Measurements from ENCODE around the gene SCP2. TPM values are rescaled to one million over a fixed set of nuclear protein-coding genes. Genes with fewer than 3 reads are reported as not detected.

SCP2 gene
- total RNA-seq, 6 experiments from 2014 or later, result 207 to 885 (median 634) TPM

DNA sequence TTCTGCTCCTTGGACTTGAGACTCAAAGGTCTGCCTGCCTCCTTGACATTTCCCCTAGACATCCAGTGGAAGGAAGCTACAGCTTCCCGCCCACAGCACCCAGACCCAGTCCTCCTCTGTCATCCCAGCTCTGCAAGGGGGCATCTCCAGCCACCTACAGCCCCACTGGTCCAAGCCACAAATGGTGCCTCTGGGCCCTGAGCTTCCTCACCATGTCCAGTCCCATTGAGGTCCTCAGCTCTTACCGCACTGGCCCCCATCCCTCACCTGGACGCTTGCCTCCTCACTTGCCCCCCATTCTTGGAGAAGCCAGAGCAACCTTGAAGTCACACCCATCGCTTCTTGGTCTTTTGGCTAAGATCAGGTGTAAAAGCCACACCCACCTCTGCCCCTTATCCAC, 148.1 kb downstream of the SCP2 start:
- no peak for TF ChIP-seq POLR2A (IDR thresholded peaks at IDR 0.05)
- TF ChIP-seq, protein P1, sequence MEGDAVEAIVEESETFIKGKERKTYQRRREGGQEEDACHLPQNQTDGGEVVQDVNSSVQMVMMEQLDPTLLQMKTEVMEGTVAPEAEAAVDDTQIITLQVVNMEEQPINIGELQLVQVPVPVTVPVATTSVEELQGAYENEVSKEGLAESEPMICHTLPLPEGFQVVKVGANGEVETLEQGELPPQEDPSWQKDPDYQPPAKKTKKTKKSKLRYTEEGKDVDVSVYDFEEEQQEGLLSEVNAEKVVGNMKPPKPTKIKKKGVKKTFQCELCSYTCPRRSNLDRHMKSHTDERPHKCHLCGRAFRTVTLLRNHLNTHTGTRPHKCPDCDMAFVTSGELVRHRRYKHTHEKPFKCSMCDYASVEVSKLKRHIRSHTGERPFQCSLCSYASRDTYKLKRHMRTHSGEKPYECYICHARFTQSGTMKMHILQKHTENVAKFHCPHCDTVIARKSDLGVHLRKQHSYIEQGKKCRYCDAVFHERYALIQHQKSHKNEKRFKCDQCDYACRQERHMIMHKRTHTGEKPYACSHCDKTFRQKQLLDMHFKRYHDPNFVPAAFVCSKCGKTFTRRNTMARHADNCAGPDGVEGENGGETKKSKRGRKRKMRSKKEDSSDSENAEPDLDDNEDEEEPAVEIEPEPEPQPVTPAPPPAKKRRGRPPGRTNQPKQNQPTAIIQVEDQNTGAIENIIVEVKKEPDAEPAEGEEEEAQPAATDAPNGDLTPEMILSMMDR (IDR thresholded peaks at IDR 0.05), result no peak
- no peak for ATAC-seq
- Histone ChIP-seq H3K4me3 (no peak overlapping the region), H3K9me3 (no peaks in the 10 kb centered on the region), H3K36me3 (no peaks in the 10 kb centered on the region), H3K27me3 (no peaks in the 10 kb centered on the region), H3K27ac (no peak overlapping the region), H3K4me1 (peaks cover 0 to 6% (median 0%) of the 10 kb centered on the region in 4 donors)
- intact Hi-C loops (cut with DNase I), result no loop called here
- WGBS (ENCODE audit: insufficient coverage, low coverage, low lambda C conversion rate, missing lambda C conversion rate), result 97% methylated on average over 3 of the region's 4 CpGs
- DNase-seq, result peak in 2 of 3 donors; percentile 2 to 24

DNA sequence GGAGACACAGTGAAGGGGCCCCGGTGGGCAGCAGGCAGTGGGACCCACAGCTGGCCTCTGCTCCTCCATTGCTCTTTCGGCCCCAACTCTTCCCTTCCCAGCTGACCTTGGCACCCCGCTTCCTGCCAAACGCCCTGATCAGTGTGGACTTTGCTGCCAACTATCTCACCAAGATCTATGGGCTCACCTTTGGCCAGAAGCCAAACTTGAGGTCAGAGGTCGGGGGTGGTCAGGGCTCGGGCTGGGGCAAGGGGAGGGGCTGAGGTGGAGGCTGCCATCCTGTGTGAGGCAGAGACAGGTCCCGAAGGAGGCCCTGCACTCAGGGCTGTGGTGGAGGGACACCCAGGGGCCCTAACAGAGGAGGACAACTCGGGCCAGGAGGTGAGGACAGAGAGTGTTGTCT, 148.7 kb downstream of the SCP2 start:
- ATAC-seq (peak; percentile 11 to 57 (median 34)), DNase-seq (peak in 2 of 3 donors; percentile 16 to 60)
- intact Hi-C loops (cut with DNase I), result no loop called here
- no peak overlapping the region for H3K4me3 ChIP-seq
- H3K27ac ChIP-seq, result no peak overlapping the region
- peaks cover 0 to 6% (median 0%) of the 10 kb centered on the region in 4 donors for H3K4me1 ChIP-seq
- WGBS (ENCODE audit: insufficient coverage, low coverage, low lambda C conversion rate, missing lambda C conversion rate), result no CpG with 5 or more reads among the region's 8 CpGs
- H3K36me3 ChIP-seq, result no peaks in the 10 kb centered on the region
- TF ChIP-seq POLR2A (IDR thresholded peaks at IDR 0.05), result no peak
- TF ChIP-seq, protein P1 (IDR thresholded peaks at IDR 0.05), result no peak
- no peaks in the 10 kb centered on the region for H3K9me3 ChIP-seq
- no peaks in the 10 kb centered on the region for H3K27me3 ChIP-seq

DNA sequence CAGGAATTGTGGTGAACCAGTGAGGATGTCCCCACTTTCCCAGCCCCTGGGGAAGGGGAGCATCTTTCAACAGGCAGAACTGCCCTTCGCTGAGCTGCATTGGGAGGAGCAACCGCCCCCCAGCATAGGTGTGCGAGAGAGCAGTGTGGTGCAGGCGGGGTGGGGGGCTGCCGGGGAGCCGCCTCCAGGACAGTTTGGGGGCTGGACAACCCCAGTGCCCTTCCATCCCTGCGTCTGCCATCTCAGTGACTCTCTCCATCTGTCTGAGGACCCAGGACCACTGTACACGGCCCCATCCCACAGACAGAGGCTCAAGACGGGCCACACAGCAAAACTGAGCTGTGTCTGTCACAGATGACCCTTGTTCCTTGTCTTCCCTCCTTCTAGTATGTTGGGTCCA, 149.1 kb downstream of the SCP2 start:
- ATAC-seq (no peak), DNase-seq (peak in 1 of 3 donors; percentile 9)
- H3K4me1 ChIP-seq, result peaks cover 0 to 6% (median 0%) of the 10 kb centered on the region in 4 donors
- H3K27ac ChIP-seq, result no peak overlapping the region
- no peaks in the 10 kb centered on the region for H3K9me3 ChIP-seq
- no peak overlapping the region for H3K4me3 ChIP-seq
- intact Hi-C loops (cut with DNase I), result no loop called here
- no peaks in the 10 kb centered on the region for H3K27me3 ChIP-seq
- no peaks in the 10 kb centered on the region for H3K36me3 ChIP-seq
- TF ChIP-seq POLR2A (IDR thresholded peaks at IDR 0.05), result no peak
- TF ChIP-seq, protein P1 (IDR thresholded peaks at IDR 0.05), result no peak
- no CpG with 5 or more reads among the region's 9 CpGs for WGBS (ENCODE audit: insufficient coverage, low coverage, low lambda C conversion rate, missing lambda C conversion rate)

DNA sequence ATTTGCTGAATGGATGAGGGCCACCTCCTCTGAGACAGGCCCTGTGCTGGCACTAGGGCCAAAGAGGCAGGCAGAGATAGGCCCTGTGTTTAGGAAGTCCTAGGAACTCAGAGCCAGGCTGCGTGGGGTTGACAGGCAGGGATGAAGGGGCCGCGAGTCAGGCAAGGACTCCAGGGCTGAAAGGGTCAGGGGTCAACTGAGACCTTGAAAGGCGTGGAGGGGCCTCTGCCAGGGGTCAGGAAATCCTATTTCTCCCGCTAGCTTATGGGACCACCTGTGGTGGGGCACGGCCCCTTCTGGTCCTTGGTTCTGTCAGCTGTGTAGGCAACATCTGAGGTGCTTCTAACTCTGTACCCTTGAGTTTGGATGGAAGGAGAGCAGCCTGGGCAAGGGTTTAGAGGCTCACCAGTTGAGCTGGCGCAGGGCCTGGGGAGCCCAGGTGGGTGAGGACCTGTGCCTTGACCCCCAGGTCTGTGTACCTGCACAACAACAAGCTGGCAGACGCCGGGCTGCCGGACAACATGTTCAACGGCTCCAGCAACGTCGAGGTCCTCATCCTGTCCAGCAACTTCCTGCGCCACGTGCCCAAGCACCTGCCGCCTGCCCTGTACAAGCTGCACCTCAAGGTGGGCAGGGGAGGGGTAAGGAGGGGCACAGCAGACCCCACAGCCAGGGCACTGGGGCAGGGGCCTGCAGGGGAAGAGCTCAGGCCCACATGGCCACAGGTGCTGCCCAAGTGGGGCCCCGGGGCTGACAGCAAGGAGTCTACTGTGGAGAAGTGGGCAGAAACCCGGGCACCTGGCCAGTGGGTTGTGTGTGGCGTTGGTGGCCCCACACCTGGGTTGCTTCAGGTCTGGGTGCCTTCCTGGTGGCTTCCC, 149.9 kb downstream of the SCP2 start:
- Histone ChIP-seq H3K9me3 (no peaks in the 10 kb centered on the region), H3K27me3 (no peaks in the 10 kb centered on the region), H3K36me3 (no peaks in the 10 kb centered on the region), H3K4me1 (peaks cover 0 to 6% (median 0%) of the 10 kb centered on the region in 4 donors), H3K4me3 (no peak overlapping the region), H3K27ac (no peak overlapping the region)
- intact Hi-C loops (cut with DNase I), result no loop called here
- DNase-seq (peak in 2 of 3 donors; percentile 12 to 39), ATAC-seq (no peak)
- no peak for TF ChIP-seq POLR2A (IDR thresholded peaks at IDR 0.05)
- TF ChIP-seq, protein P1 (IDR thresholded peaks at IDR 0.05), result no peak
- 80% methylated on average over 4 of the region's 19 CpGs for WGBS (ENCODE audit: insufficient coverage, low coverage, low lambda C conversion rate, missing lambda C conversion rate)

Data from right lobe of liver (tissue), 6 donors.